GM21526 (cell line): Measurements from ENCODE around the gene ZSCAN4.
A peak's percentile ranks its signal among the peaks of the same experiment; 100 is the strongest.

Experiments
- ATAC-seq: cut with Tn5 transposase; IDR thresholded peaks from one replicate; pipeline ENCODE4 v1.9.1; 2021; ENCODE audit warnings: moderate library complexity; ENCODE audit not compliant: unreplicated experiment, low FRiP score

The ZSCAN4 gene, protein sequence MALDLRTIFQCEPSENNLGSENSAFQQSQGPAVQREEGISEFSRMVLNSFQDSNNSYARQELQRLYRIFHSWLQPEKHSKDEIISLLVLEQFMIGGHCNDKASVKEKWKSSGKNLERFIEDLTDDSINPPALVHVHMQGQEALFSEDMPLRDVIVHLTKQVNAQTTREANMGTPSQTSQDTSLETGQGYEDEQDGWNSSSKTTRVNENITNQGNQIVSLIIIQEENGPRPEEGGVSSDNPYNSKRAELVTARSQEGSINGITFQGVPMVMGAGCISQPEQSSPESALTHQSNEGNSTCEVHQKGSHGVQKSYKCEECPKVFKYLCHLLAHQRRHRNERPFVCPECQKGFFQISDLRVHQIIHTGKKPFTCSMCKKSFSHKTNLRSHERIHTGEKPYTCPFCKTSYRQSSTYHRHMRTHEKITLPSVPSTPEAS

DNA sequence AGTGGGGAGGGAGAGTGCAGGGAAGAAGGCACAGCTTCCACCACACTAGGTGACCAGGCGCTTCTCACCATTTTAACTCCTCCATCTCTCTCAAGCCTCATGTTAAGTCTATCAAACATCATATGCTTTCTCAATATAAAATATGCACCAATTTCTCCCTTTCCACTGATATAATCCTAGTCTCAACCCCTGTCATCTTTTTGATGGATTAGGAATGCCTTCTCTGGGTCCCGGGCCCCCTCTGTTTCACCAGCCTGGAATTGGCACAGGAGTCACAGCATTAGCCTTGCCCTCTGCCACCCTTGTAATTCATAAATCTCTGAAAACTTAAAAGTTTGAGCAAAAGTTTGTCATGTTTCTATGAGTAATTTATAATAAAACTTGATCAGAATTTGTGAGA lies at the start of gene ZSCAN4:
TSS of gene ZSCAN4 (plus strand) at position 301 of the 400 bp plus-strand sequence. CDS start 7,211 bp downstream, outside the sequence.
- ATAC-seq, result no peak

GRCh38 chr19:57620673-57621348 lies 47.9 kb upstream of the ZSCAN4 start:
- ATAC-seq, result no peak

GRCh38 chr19:57623091-57623490 lies 45.6 kb upstream of the ZSCAN4 start:
- no peak for ATAC-seq

- ATAC-seq, result peak; percentile 82
Measured at GRCh38 chr19:57632987-57633831, 35.5 kb upstream of the ZSCAN4 start, which contains the start of gene ZNF211. Gene ZNF211 (plus strand): TSS chr19:57633168. CDS start chr19:57633347, 179 bp downstream.

- no peak for ATAC-seq
Measured at GRCh38 chr19:57633832-57634131, 35.0 kb upstream of the ZSCAN4 start.

DNA sequence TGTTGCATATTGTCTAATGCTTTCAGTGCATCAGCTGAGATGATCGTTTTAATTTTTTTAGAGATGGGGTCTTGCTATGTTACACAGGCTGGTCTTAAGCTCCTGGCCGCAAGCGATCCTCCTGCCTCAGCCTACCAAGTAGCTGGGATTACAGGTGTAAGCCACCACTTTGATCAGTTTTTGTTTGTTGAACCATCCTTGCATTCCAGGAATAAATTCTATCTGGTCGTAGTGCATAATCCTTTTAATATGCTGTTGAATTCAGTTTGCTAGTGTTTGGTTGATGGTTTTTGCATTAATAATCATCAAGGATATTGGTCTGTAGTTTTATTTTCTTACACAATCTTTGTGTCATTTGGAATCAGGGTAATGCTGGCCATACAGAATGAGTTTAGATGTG lies 31.4 kb upstream of the ZSCAN4 start:
- no peak for ATAC-seq

GRCh38 chr19:57641715-57642234 lies 27.0 kb upstream of the ZSCAN4 start:
- no peak for ATAC-seq

DNA sequence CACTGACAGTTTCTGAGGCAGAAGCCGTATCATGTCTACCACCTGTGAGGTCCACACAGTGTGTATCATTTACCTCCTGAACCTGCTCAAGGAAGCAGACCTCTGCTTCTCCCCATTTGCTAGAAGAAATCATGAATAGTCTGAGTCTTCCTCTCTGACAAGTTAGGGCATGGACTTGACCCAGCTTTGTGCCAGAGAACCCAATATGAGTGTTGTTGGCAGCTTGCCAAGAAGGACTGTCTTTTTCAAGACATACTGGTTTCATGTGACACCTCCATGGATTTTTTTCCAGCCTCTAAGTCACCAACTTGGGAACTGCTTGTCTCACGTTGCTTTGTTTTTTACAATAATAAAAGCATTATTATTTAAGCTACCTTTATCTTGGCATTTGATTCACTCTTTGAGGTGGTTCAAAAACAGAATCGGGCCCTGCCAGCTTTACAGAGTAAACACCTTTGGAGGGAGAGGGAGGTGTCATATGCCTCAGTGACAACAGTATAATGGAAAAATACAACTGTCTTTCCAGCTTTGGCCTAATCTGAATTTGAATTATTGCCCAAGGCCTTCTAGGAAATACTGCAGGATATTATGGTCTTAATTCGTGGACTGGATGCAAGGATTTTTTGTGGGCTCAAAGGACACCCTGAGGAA lies 26.2 kb upstream of the ZSCAN4 start:
- ATAC-seq, result no peak

DNA sequence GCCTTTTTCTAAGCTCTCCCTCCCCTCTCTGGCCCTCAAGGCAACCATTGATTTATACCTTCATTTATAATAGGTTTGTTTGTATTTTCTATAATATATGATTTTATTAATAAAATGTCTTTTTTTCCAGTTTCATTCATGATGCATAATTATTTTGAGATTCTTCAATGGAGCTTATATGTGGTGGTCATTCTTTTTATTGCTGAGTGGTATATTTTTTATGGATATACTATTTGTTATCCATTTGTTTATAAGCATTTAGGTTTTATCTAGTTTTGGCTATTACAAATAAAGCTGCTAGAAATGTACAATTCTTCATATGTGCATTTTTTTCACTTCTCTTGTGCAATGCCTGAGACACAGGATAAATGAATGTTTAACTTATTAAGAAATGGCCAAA lies 25.0 kb upstream of the ZSCAN4 start:
- ATAC-seq, result no peak

DNA sequence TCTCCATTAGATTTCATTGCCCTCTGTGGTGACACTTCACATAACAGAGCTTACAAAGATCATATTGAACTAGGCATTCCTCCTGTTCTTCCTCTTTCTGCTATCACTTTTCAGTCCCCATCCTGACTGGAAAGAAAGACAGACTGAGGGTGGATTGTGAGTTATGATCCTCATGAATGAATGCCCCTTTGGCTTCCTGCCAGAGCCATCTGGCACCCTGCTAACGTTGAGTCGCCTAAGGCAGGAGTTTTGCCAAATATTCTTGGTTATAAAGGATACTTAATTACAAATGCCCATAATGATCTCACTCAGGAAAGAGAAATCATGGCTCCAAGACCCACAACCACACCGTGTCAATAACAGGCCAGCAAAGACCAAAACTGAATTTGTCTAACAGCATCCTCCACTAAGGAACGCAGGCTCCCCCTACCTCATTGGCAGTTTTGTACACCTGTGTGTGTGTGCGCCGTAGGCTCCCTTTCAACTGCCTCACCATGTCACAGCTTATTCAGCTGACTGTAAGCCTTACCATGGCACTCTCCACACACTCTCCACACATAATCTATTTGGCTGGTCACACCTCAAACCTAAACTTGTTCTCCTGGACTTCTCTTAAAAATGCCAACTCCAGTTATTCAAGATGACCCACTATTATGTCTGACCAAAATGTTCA lies 20.3 kb upstream of the ZSCAN4 start:
- ATAC-seq, result no peak

DNA sequence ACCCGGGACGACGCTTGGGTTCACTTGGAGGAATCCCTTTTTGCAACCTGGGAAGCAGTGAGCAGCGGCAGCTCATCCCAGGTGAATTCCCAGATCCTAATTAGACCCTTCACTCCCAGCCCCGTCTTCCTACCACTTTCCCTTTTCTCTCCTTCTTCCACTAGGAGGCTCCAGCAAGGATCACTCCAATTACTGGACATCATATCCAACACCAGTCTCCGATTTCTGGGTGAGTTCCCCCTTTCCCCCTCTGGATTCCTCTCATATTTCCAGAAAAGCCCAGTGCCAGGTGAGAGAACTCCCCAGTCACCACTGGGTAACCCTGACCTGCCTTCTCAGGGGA lies 17.1 kb upstream of the ZSCAN4 start:
- ATAC-seq, result no peak

- ATAC-seq, result no peak
Measured at GRCh38 chr19:57653689-57654088, 15.0 kb upstream of the ZSCAN4 start.

DNA sequence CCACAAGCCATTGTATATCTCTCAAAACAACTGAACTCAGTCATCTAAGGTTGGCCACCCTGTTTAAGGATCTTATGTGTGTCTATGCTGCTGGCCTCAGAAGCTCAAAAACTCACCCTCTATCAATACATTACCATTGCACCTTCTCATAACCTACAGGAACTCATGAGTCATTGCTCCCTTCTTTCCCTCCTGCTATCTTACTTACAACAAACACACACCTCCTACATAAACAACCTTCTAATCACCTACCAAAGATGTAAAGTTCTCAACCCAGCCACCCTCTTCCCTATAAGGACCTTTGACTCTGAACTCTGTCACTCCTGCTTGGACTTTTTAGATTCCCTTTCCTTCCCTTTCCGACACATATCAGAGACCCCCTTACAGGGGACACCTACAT lies 13.3 kb upstream of the ZSCAN4 start:
- no peak for ATAC-seq

DNA sequence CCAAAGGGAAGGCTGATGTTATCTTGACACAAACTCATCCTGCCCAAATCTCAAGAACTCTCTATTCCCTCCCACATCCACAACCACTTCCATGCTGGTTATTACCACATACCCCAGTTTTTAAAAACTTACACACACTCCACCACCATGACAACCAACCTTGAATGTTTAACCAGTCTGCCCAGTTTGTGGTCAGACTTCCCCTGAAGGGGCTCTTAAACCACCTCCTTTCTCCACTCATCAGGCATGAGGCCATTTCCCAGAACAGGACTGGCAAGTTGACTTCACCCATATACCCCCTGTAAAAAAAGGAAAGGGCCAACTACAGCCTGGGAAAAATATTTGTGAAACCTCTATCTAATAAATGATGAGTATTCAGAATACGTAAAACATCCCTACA lies 12.4 kb upstream of the ZSCAN4 start:
- ATAC-seq, result no peak

- ATAC-seq, result no peak
Measured at GRCh38 chr19:57664269-57665127, 4.2 kb upstream of the ZSCAN4 start.

DNA sequence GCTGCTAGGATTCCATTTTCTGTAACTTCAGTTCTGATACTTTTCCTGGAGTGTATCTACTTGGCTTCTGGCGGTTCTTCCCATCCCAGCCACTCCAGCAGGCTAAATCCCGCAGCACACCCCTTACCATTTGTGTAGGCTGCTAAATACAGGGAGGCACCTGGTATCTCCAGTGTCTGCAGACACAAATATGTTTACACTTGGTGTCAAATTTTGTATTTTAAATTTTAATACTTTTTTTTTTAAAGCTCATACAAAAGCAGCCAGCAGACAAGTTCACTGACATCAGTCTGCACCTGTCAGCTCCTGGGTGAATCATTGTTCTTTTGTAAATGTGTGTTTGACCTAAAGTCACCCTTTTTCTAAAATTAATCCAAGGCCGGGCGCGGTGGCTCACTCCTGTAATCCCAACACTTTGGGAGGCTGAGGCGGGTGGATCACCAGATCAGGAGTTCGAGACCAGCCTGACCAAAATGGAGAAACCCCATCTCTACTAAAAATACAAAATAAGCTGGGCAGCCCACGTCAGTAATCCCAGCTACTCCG lies 3.4 kb upstream of the ZSCAN4 start:
- ATAC-seq, result no peak

- ATAC-seq, result no peak
Measured at GRCh38 chr19:57667228-57667627, 1.5 kb upstream of the ZSCAN4 start.

DNA sequence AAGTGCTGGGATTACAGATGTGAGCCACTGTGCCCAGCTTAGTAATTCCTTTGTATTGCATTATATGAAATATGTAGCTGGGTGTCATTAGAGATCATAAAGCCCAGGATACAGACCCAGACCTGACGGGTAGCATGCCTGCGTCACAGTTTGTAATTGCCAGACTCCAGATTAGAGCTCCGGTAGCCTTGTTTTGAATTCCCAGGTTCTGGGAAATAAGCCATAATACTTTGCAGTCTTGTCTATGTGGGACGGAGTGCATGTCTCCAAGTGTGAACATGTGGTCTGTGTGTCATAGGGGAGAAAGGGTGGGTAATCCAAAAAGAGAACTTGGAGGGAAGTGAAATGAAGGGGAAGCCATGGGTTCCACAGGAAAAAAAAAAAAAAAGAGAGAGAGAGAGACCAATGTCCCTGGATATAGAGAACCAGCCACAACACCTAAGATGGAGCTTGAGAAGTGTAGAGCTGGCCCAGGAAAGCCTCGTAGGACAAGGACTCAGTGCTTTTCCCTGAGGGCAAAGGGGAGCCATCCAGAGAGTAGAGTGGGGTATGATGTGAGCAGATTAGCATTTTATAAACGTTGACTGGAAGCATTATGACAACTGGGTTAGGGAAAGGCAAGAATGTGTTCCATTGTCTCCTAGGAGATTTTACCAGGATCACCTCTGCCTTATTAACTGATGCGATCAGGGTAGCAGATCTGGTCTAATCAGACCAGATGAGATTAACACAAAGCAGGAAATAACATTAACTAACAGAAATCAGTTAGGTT lies 2.6 kb downstream of the ZSCAN4 start:
- ATAC-seq, result no peak
